Measurements from ENCODE around the gene MED8. TPM values are rescaled to one million over a fixed set of nuclear protein-coding genes. Genes with fewer than 3 reads are reported as not detected.
"Not testable (repeated sequence)": the region's sequence is repeated elsewhere in the genome, so short reads cannot be mapped to it uniquely, and the experiment has no call there.

MED8 gene
- total RNA-seq, 1 experiment from 2014 or later = 54.8 TPM

DNA sequence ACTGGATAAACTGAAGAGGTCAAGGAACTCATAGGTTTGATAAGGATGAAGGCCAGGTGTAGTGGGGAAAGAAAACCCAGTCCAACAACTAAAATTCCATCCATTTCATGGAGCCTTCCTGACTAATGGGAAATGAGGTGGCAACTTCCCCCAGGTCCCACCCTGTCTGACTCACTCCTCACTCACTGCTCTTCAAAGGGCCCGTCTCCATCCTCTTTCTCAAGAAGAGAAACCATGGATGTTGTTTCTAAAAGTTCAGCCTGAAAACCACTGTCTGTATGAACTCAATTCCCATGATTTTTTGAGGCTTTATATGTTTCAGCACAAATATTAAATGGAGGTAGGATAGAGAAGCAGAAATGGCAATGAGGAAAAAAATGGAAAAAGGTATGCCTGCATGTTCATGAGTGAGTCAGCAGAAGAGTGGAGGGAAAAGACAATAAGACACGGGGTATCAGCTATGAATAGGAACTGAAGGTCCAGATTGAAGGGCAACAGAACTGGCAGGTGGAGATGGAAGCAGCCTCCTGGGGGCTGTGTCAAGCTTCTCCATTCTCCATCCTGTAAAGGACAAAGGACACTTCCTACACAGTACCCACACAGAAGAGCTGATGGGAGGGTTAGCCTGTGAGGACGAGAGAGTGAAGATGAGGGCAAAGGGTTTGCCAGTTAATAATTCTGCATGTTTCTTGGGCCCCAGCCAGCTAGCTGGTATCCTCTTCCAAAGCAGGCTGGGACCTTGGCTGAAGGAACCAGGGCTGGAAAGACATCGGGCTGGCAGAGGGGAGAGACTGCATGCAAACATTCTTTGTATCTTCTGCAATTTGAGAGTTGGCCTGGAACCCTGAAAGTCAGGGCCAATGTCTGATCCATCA lies 16.3 kb downstream of the MED8 start:
- no peak overlapping the region for H3K4me3 ChIP-seq
- ChIA-PET POLR2A (ENCODE audit: unreplicated experiment) (interaction anchor here (0.5 to 0.7 kb wide), 5 partner anchors 8 to 556 kb away, joined by 3 to 27 read pairs (median 4); no protein-coding TSS in a partner anchor), CTCF (interaction anchor here (0.6 to 1.0 kb wide), 3 partner anchors 88 to 298 kb away, joined by 3 to 8 read pairs (median 4); partner anchors contain the start of gene C1orf210)
- H4K20me1 ChIP-seq (ENCODE audit: insufficient read depth) = no peaks in the 10 kb centered on the region
- peaks cover 52% of the 10 kb centered on the region for H3K4me1 ChIP-seq (replicated peaks; ENCODE audit: insufficient read depth)
- no peaks in the 10 kb centered on the region for H3K9me2 ChIP-seq (ENCODE audit: insufficient read depth)
- no TSS peak for BruUV-seq (replicated peaks)
- no peak overlapping the region for H2AFZ ChIP-seq
- intact Hi-C loops (cut with micrococcal nuclease; ENCODE audit: unreplicated experiment) = loop anchor here (1.0 to 5.0 kb wide), 2 partner anchors 135 to 459 kb away; no protein-coding TSS in a partner anchor
- H3K27ac ChIP-seq = peak overlapping the region; percentile 85
- no peak for TF ChIP-seq EZH2 (IDR thresholded peaks at IDR 0.05; ENCODE audit: low read depth)
- TF ChIP-seq, protein P1, sequence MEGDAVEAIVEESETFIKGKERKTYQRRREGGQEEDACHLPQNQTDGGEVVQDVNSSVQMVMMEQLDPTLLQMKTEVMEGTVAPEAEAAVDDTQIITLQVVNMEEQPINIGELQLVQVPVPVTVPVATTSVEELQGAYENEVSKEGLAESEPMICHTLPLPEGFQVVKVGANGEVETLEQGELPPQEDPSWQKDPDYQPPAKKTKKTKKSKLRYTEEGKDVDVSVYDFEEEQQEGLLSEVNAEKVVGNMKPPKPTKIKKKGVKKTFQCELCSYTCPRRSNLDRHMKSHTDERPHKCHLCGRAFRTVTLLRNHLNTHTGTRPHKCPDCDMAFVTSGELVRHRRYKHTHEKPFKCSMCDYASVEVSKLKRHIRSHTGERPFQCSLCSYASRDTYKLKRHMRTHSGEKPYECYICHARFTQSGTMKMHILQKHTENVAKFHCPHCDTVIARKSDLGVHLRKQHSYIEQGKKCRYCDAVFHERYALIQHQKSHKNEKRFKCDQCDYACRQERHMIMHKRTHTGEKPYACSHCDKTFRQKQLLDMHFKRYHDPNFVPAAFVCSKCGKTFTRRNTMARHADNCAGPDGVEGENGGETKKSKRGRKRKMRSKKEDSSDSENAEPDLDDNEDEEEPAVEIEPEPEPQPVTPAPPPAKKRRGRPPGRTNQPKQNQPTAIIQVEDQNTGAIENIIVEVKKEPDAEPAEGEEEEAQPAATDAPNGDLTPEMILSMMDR (conservative IDR thresholded peaks at IDR 0.05) = no peak
- peak overlapping the region; percentile 41 for H3K4me2 ChIP-seq
- peak; percentile 68 to 88 for DNase-seq
- H3F3A ChIP-seq (ENCODE audit: insufficient read depth, low read depth) = peaks cover 59% of the 10 kb centered on the region
- H3K36me3 ChIP-seq (ENCODE audit: low read depth) = no peaks in the 10 kb centered on the region
- H3K9me3 ChIP-seq (ENCODE audit: insufficient read depth, low read depth) = no peaks in the 10 kb centered on the region
- no peaks in the 10 kb centered on the region for H3K27me3 ChIP-seq (ENCODE audit: insufficient read depth, low read depth)
- peaks cover 41% of the 10 kb centered on the region for H3K79me2 ChIP-seq (ENCODE audit: low read depth)

GRCh38 chr1:43372172-43372571 lies 17.4 kb downstream of the MED8 start:
- BruUV-seq (replicated peaks) = no TSS peak
- CTCF ChIA-PET = no interaction called here
- H3K27me3 ChIP-seq (ENCODE audit: insufficient read depth, low read depth) = no peaks in the 10 kb centered on the region

GRCh38 chr1:43370564-43370963 lies 19.0 kb downstream of the MED8 start:
- peaks cover 64% of the 10 kb centered on the region for H3K4me1 ChIP-seq (replicated peaks; ENCODE audit: insufficient read depth)
- POLR2A ChIA-PET (ENCODE audit: unreplicated experiment) = interaction anchor here (0.5 to 0.6 kb wide), 2 partner anchors 12 to 18 kb away, joined by 3 read pairs; partner anchors contain the start of gene CDC20

More at GRCh38 chr1:43372172-43372571, 17.4 kb downstream of the MED8 start:
- peaks cover 64% of the 10 kb centered on the region for H3F3A ChIP-seq (ENCODE audit: insufficient read depth, low read depth)
- peaks cover 44% of the 10 kb centered on the region for H3K79me2 ChIP-seq (ENCODE audit: low read depth)
- no peaks in the 10 kb centered on the region for H4K20me1 ChIP-seq (ENCODE audit: insufficient read depth)
- intact Hi-C loops (cut with micrococcal nuclease; ENCODE audit: unreplicated experiment) = loop anchor here (5.0 kb wide), 1 partner anchor 460 kb away; no protein-coding TSS in a partner anchor
- H3K9me2 ChIP-seq (ENCODE audit: insufficient read depth) = no peaks in the 10 kb centered on the region
- POLR2A ChIA-PET (ENCODE audit: unreplicated experiment) = no interaction called here
- H3K9me3 ChIP-seq (ENCODE audit: insufficient read depth, low read depth) = no peaks in the 10 kb centered on the region
- TF ChIP-seq, protein P1 (conservative IDR thresholded peaks at IDR 0.05) = no peak
- no peak for TF ChIP-seq EZH2 (IDR thresholded peaks at IDR 0.05; ENCODE audit: low read depth)
- DNase-seq = peak in 1 of 2 experiments; percentile 46
- peaks cover 52% of the 10 kb centered on the region for H3K4me1 ChIP-seq (replicated peaks; ENCODE audit: insufficient read depth)
- peak overlapping the region; percentile 85 for H3K27ac ChIP-seq
- no peaks in the 10 kb centered on the region for H3K36me3 ChIP-seq (ENCODE audit: low read depth)
- H3K4me3 ChIP-seq = no peak overlapping the region
- H3K4me2 ChIP-seq = peak overlapping the region; percentile 41
- H2AFZ ChIP-seq = no peak overlapping the region

GRCh38 chr1:43369779-43370178 lies 19.8 kb downstream of the MED8 start:
- H3K36me3 ChIP-seq (ENCODE audit: low read depth); H3K27me3 ChIP-seq (ENCODE audit: insufficient read depth, low read depth); H3K9me3 ChIP-seq (ENCODE audit: insufficient read depth, low read depth); H2AFZ ChIP-seq; BruUV-seq (replicated peaks); H4K20me1 ChIP-seq (ENCODE audit: insufficient read depth); H3K9me2 ChIP-seq (ENCODE audit: insufficient read depth); DNase-seq: not testable (repeated sequence)
- peaks cover 67% of the 10 kb centered on the region for H3K79me2 ChIP-seq (ENCODE audit: low read depth)
- ChIA-PET POLR2A (ENCODE audit: unreplicated experiment) (interaction anchor here (0.6 kb wide), 1 partner anchor 156 kb away, joined by 3 read pairs; no protein-coding TSS in a partner anchor), CTCF (interaction anchor here (0.6 to 0.7 kb wide), 4 partner anchors 53 to 413 kb away, joined by 3 to 11 read pairs (median 6); no protein-coding TSS in a partner anchor)
- peaks cover 82% of the 10 kb centered on the region for H3F3A ChIP-seq (ENCODE audit: insufficient read depth, low read depth)
- peak overlapping the region; percentile 89 for H3K27ac ChIP-seq
- peak overlapping the region; percentile 99; the same call in 1 of the 2 replicates for H3K4me3 ChIP-seq
- peaks cover 72% of the 10 kb centered on the region for H3K4me1 ChIP-seq (replicated peaks; ENCODE audit: insufficient read depth)
- intact Hi-C loops (cut with micrococcal nuclease; ENCODE audit: unreplicated experiment) = loop anchor here (5.0 kb wide), 2 partner anchors 432 to 463 kb away; no protein-coding TSS in a partner anchor
- H3K4me2 ChIP-seq = peak overlapping the region; percentile 92

More at GRCh38 chr1:43370564-43370963, 19.0 kb downstream of the MED8 start:
- H2AFZ ChIP-seq = no peak overlapping the region
- DNase-seq = no peak
- intact Hi-C loops (cut with micrococcal nuclease; ENCODE audit: unreplicated experiment) = loop anchor here (5.0 kb wide), 1 partner anchor 462 kb away; no protein-coding TSS in a partner anchor
- peak overlapping the region; percentile 85 for H3K27ac ChIP-seq
- peaks cover 59% of the 10 kb centered on the region for H3K79me2 ChIP-seq (ENCODE audit: low read depth)
- H3K27me3 ChIP-seq (ENCODE audit: insufficient read depth, low read depth) = no peaks in the 10 kb centered on the region
- H3K4me3 ChIP-seq = no peak overlapping the region
- TF ChIP-seq, protein P1 (conservative IDR thresholded peaks at IDR 0.05) = no peak
- TF ChIP-seq EZH2 (IDR thresholded peaks at IDR 0.05; ENCODE audit: low read depth) = no peak
- no TSS peak for BruUV-seq (replicated peaks)
- H4K20me1 ChIP-seq (ENCODE audit: insufficient read depth) = no peaks in the 10 kb centered on the region
- no peaks in the 10 kb centered on the region for H3K36me3 ChIP-seq (ENCODE audit: low read depth)
- CTCF ChIA-PET = interaction anchor here (0.7 kb wide), 1 partner anchor 413 kb away, joined by 5 read pairs; no protein-coding TSS in a partner anchor
- H3K4me2 ChIP-seq = peak overlapping the region; percentile 92
- H3F3A ChIP-seq (ENCODE audit: insufficient read depth, low read depth) = peaks cover 76% of the 10 kb centered on the region
- no peaks in the 10 kb centered on the region for H3K9me2 ChIP-seq (ENCODE audit: insufficient read depth)
- H3K9me3 ChIP-seq (ENCODE audit: insufficient read depth, low read depth) = no peaks in the 10 kb centered on the region
